ENCODE data around the gene CFAP43.

DNA sequence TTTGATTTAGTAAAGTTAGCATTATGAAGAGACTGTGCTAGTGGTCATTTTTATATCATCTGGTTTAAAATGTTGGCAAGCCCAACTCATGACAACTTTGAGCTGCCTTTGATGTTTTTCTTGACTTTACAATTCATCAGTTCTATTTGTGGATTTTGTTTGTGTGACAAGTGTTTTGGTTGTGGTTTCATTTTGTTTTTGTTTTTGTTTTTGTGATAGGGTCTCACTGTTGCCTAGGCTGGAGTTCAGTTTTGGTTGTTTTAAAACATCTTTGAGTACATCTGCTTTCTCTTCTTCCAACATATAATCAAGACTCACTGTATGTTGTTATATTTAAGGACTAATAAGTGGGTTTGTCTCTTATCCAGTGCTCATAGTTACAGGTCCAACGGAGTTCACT, 127.7 kb downstream of the CFAP43 start:
- TF ChIP-seq POLR2AphosphoS5 (IDR thresholded peaks at IDR 0.05) (no peak), EP300 (IDR thresholded peaks at IDR 0.05; ENCODE audit: low read depth) (no peak)
- TF ChIP-seq, protein P1, sequence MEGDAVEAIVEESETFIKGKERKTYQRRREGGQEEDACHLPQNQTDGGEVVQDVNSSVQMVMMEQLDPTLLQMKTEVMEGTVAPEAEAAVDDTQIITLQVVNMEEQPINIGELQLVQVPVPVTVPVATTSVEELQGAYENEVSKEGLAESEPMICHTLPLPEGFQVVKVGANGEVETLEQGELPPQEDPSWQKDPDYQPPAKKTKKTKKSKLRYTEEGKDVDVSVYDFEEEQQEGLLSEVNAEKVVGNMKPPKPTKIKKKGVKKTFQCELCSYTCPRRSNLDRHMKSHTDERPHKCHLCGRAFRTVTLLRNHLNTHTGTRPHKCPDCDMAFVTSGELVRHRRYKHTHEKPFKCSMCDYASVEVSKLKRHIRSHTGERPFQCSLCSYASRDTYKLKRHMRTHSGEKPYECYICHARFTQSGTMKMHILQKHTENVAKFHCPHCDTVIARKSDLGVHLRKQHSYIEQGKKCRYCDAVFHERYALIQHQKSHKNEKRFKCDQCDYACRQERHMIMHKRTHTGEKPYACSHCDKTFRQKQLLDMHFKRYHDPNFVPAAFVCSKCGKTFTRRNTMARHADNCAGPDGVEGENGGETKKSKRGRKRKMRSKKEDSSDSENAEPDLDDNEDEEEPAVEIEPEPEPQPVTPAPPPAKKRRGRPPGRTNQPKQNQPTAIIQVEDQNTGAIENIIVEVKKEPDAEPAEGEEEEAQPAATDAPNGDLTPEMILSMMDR (IDR thresholded peaks at IDR 0.05): no peak

All from transverse colon (tissue), 4 donors.